ENCODE results near the gene FGD4. TPM values are rescaled to one million over a fixed set of nuclear protein-coding genes. Genes with fewer than 3 reads are reported as not detected.

FGD4 gene
- total and polyA plus RNA-seq, 2 of the 4 experiments (the other 2 are of a cell fraction) = 2.1 to 8.8 TPM

DNA sequence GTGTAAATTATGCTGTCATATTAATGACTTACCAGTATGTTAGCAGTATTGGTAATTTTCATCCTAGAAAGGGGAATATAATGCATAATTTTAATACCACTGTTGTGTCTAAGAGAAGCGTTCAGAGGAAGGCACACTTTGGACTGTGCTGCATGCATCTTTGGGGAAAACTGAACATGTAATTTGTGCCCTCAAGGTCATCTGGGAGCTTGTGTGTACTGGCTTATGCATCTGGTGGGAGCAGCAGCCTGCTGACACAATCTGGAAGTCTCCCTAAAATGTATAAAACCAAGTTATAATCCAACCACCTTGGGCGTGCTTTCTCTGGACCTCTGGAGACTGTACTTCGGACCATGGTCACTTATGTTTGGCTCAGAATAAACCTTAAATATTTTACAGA is 14.1 kb downstream of the FGD4 start:
- dilution Hi-C loops (cut with HindIII; ENCODE audit: low sequenced_read_pairs, unreplicated experiment) (no loop called here), intact Hi-C loops (cut with micrococcal nuclease) (no loop called here), in situ Hi-C loops (cut with MboI; ENCODE audit: low sequenced_read_pairs) (no loop called here)
- ATAC-seq (ENCODE audit: low read depth) = no peak
- no peak overlapping the region for H2BK120ac ChIP-seq (ENCODE audit: low read depth, low read length)
- whole genome bisulfite sequencing, 2 experiments (ENCODE audit: extremely low coverage in 2 of 2, insufficient read length in 1 of 2) = no CpG with 5 or more reads among the region's 3 CpGs
- H4K20me1 ChIP-seq (ENCODE audit: insufficient read depth, low read length) = no peaks in the 10 kb centered on the region
- no peak overlapping the region for H2AFZ ChIP-seq (replicated peaks; ENCODE audit: low read length, poor library complexity)
- no peak overlapping the region for H3K4ac ChIP-seq (ENCODE audit: low read depth, low read length)
- H4K5ac ChIP-seq (ENCODE audit: low read depth, low read length) = no peak overlapping the region
- H2AK9ac ChIP-seq (replicated peaks; ENCODE audit: low read depth, low read length, poor library complexity) = no peak overlapping the region
- H2BK20ac ChIP-seq (ENCODE audit: low read depth, low read length) = no peak overlapping the region
- peaks cover 4% of the 10 kb centered on the region for H3K27me3 ChIP-seq (ENCODE audit: control insufficient read depth, insufficient read depth, low read length)
- no peak overlapping the region for H3K4me2 ChIP-seq (ENCODE audit: low read depth, low read length)
- BruUV-seq (replicated peaks) = no TSS peak
- H4K8ac ChIP-seq (ENCODE audit: low read depth in 2 of 2, low read length in 2 of 2) = no peak overlapping the region
- CTCF ChIA-PET = no interaction called here
- H3K23ac ChIP-seq (ENCODE audit: low read depth, low read length) = no peak overlapping the region
- H3K9me1 ChIP-seq (ENCODE audit: insufficient read depth, low read length) = no peaks in the 10 kb centered on the region
- no peaks in the 10 kb centered on the region for H3K79me1 ChIP-seq (ENCODE audit: low read depth in 1 of 2, low read length in 2 of 2)
- no peak overlapping the region for H3K27ac ChIP-seq (ENCODE audit: insufficient read depth, low read length)
- TF ChIP-seq CTCF (conservative IDR thresholded peaks at IDR 0.05; ENCODE audit: low read depth, low read length) (no peak), MAZ (IDR thresholded peaks at IDR 0.05; ENCODE audit: borderline replicate concordance, low read depth, low read length) (no peak), CHD1 (IDR thresholded peaks at IDR 0.05; ENCODE audit: low read depth, low read length) (no peak), SMC3 (IDR thresholded peaks at IDR 0.05; ENCODE audit: low read depth, low read length) (no peak), RAD21 (IDR thresholded peaks at IDR 0.05; ENCODE audit: low read length) (no peak), MAFK (IDR thresholded peaks at IDR 0.05; ENCODE audit: low read depth, low read length) (no peak), CEBPB (IDR thresholded peaks at IDR 0.05; ENCODE audit: low read depth, low read length) (no peak), NFE2L2 (IDR thresholded peaks at IDR 0.05; ENCODE audit: low read depth, low read length) (no peak)
- TF ChIP-seq, protein P1, sequence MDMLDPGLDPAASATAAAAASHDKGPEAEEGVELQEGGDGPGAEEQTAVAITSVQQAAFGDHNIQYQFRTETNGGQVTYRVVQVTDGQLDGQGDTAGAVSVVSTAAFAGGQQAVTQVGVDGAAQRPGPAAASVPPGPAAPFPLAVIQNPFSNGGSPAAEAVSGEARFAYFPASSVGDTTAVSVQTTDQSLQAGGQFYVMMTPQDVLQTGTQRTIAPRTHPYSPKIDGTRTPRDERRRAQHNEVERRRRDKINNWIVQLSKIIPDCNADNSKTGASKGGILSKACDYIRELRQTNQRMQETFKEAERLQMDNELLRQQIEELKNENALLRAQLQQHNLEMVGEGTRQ (IDR thresholded peaks at IDR 0.05; ENCODE audit: low read depth, low read length) = no peak
- TF ChIP-seq, protein P2, sequence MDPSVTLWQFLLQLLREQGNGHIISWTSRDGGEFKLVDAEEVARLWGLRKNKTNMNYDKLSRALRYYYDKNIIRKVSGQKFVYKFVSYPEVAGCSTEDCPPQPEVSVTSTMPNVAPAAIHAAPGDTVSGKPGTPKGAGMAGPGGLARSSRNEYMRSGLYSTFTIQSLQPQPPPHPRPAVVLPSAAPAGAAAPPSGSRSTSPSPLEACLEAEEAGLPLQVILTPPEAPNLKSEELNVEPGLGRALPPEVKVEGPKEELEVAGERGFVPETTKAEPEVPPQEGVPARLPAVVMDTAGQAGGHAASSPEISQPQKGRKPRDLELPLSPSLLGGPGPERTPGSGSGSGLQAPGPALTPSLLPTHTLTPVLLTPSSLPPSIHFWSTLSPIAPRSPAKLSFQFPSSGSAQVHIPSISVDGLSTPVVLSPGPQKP (IDR thresholded peaks at IDR 0.05; ENCODE audit: borderline replicate concordance, low read depth, low read length) = no peak
- H3K14ac ChIP-seq (replicated peaks; ENCODE audit: low read depth, low read length) = no peak overlapping the region
- H3K4me1 ChIP-seq (ENCODE audit: control insufficient read depth, insufficient read depth, low read length) = no peaks in the 10 kb centered on the region
- no peak for DNase-seq
- no peak overlapping the region for H2BK15ac ChIP-seq (ENCODE audit: low read depth, low read length)
- no peak overlapping the region for H2AK5ac ChIP-seq (ENCODE audit: low read depth, low read length)
- no peak overlapping the region for H3K4me3 ChIP-seq (ENCODE audit: insufficient read depth, low read depth, low read length)
- no peak overlapping the region for H4K91ac ChIP-seq (ENCODE audit: insufficient read depth, low read depth, low read length)
- H3K18ac ChIP-seq (ENCODE audit: low read depth, low read length) = no peak overlapping the region
- no peaks in the 10 kb centered on the region for H3K9me3 ChIP-seq (ENCODE audit: control insufficient read depth, insufficient read depth, low read length)
- no peaks in the 10 kb centered on the region for H3K36me3 ChIP-seq (ENCODE audit: control insufficient read depth, insufficient read depth, low read length)
- POLR2A ChIA-PET (ENCODE audit: unreplicated experiment) = no interaction called here
- H3K56ac ChIP-seq (ENCODE audit: extremely low read depth, insufficient read depth, low read length) = no peak overlapping the region
- no peak overlapping the region for H2BK5ac ChIP-seq (ENCODE audit: low read depth, low read length, poor library complexity, severe bottlenecking)
- no peak overlapping the region for H3K9ac ChIP-seq (ENCODE audit: low read depth, low read length)

All from IMR-90 (cell line).